H1 (cell line): ENCODE data around the gene SPATA19. TPM values are rescaled to one million over a fixed set of nuclear protein-coding genes. Genes with fewer than 3 reads are reported as not detected.

Experiments used
- CTCF ChIA-PET: fragments of 300-600 bp; sonication (Branson Sonifier 250); formaldehyde crosslinking; loops from one replicate; lab custom pipeline; 2021; ENCODE audit not compliant: partially characterized antibody; lab: Charles Lee
- POLR2A ChIA-PET: fragments of 300-600 bp; sonication (Branson Sonifier 250); formaldehyde crosslinking; loops from one replicate; lab custom pipeline; 2021; ENCODE audit warnings: inconsistent platforms; ENCODE audit not compliant: partially characterized antibody; lab: Charles Lee
- DNase-seq, 2 experiments: peaks; one replicate each; pipeline versions ENCODE4 v3.0.0 to v3.0.0-alpha.2; 2010 to 2022; ENCODE audit warnings: low spot score in 2 of 2, low read depth in 1 of 2, mixed read lengths in 1 of 2
- FAIRE-seq: peaks from 2 replicates; lab custom pipeline; 2011; peaks lifted over from hg19 to GRCh38; lab: Jason Lieb, UNC
- H2AFZ ChIP-seq: 2 replicates; pipeline ENCODE4 v1.8.1; 2012; ENCODE audit warnings: low read length, inconsistent platforms
- H2AK5ac ChIP-seq: 2 replicates; pipeline ENCODE4 v1.6.1; 2013; ENCODE audit warnings: low read depth, low read length
- H2BK120ac ChIP-seq: replicated peaks from 2 replicates; pipeline ENCODE3; 2013; ENCODE audit warnings: low read depth, low read length, inconsistent platforms
- H2BK12ac ChIP-seq: 2 replicates; pipeline ENCODE4 v1.6.1; 2013; ENCODE audit warnings: low read depth, low read length
- H2BK15ac ChIP-seq: 2 replicates; pipeline ENCODE4 v1.6.1; 2013; ENCODE audit warnings: low read length
- H2BK20ac ChIP-seq: 2 replicates; pipeline ENCODE4 v1.6.1; 2013; ENCODE audit warnings: low read length
- H2BK5ac ChIP-seq: 2 replicates; pipeline ENCODE4 v1.6.1; 2013; ENCODE audit warnings: low read depth, low read length
- H3K14ac ChIP-seq: 2 replicates; pipeline ENCODE4 v1.6.1; 2013; ENCODE audit warnings: inconsistent platforms; ENCODE audit not compliant: insufficient read length
- H3K18ac ChIP-seq: 2 replicates; pipeline ENCODE4 v1.6.1; 2013; ENCODE audit warnings: low read length; ENCODE audit errors: extremely low read depth
- H3K23ac ChIP-seq: 2 replicates; pipeline ENCODE4 v1.6.1; 2013; ENCODE audit warnings: inconsistent platforms; ENCODE audit not compliant: insufficient read length
- H3K23me2 ChIP-seq: 2 replicates; pipeline ENCODE4 v1.6.1; 2013; ENCODE audit warnings: low read depth, low read length
- H3K27ac ChIP-seq: 2 replicates; pipeline ENCODE4 v1.6.1; 2011; ENCODE audit warnings: low read depth, low read length, inconsistent platforms
- H3K27me3 ChIP-seq, 4 experiments: replicated peaks in 1 of 4; 1 replicate in 1 of 4; 2 replicates in 3 of 4; pipeline versions ENCODE4 v1.6.1 to v1.8.1; 2011 to 2013; ENCODE audit warnings: low read length in 3 of 4, mild to moderate bottlenecking in 3 of 4, inconsistent platforms in 2 of 4, mixed read lengths in 2 of 4, moderate library complexity in 1 of 4; ENCODE audit not compliant: control insufficient read depth in 3 of 4, insufficient read depth in 3 of 4; ENCODE audit errors: extremely low read depth in 1 of 4
- H3K36me3 ChIP-seq, 4 experiments: 2 replicates each; pipeline versions ENCODE4 v1.6.1 to v1.8.1; 2011 to 2013; ENCODE audit warnings: mild to moderate bottlenecking in 4 of 4, low read length in 3 of 4, moderate library complexity in 2 of 4, control low read depth in 1 of 4, inconsistent platforms in 1 of 4; ENCODE audit not compliant: insufficient read depth in 4 of 4, control insufficient read depth in 2 of 4
- H3K4ac ChIP-seq: replicated peaks from 2 replicates; pipeline ENCODE3; 2013; ENCODE audit warnings: low read length, low read depth, mixed read lengths, inconsistent platforms; ENCODE audit not compliant: insufficient read length
- H3K4me1 ChIP-seq, 4 experiments: replicated peaks in 1 of 4; 1 replicate in 1 of 4; 2 replicates in 3 of 4; pipeline versions ENCODE4 v1.6.1 to v1.8.1; 2011 to 2013; ENCODE audit warnings: low read length in 3 of 4, inconsistent platforms in 2 of 4, mixed read lengths in 1 of 4; ENCODE audit not compliant: insufficient read depth in 4 of 4, control insufficient read depth in 3 of 4
- H3K4me2 ChIP-seq, 2 experiments: 2 replicates each; pipeline versions ENCODE4 v1.6.1 to v1.8.1; 2011 to 2013; ENCODE audit warnings: low read depth in 2 of 2, low read length in 2 of 2, control low read depth in 1 of 2, inconsistent platforms in 1 of 2, mild to moderate bottlenecking in 1 of 2; ENCODE audit not compliant: insufficient read depth in 1 of 2
- H3K4me3 ChIP-seq, 4 experiments: fragments of 200-600, 300-600 bp in 1 of 4; sonication (generic), shearing (Covaris generic), sonication (Bioruptor Twin) in 1 of 4; 2 replicates each; pipeline versions ENCODE4 v1.5.1 to v1.8.1; 2011 to 2016; ENCODE audit warnings: low read length in 4 of 4, low read depth in 3 of 4, control low read depth in 2 of 4, inconsistent platforms in 2 of 4, mild to moderate bottlenecking in 2 of 4, mixed read lengths in 1 of 4, moderate library complexity in 1 of 4; ENCODE audit not compliant: insufficient read depth in 2 of 4; ENCODE audit errors: extremely low read depth in 1 of 4
- H3K56ac ChIP-seq: replicated peaks from 2 replicates; pipeline ENCODE3; 2013; ENCODE audit warnings: low read depth, mild to moderate bottlenecking, mixed read lengths, low read length, inconsistent platforms; ENCODE audit not compliant: insufficient read length
- H3K79me1 ChIP-seq: 2 replicates; pipeline ENCODE4 v1.6.1; 2013; ENCODE audit warnings: low read depth, low read length, control low read depth
- H3K79me2 ChIP-seq, 2 experiments: 2 replicates each; pipeline versions ENCODE4 v1.6.1 to v1.8.1; 2012 to 2013; ENCODE audit warnings: low read length in 2 of 2, mild to moderate bottlenecking in 2 of 2, inconsistent platforms in 1 of 2; ENCODE audit not compliant: insufficient read depth in 2 of 2, control insufficient read depth in 1 of 2
- H3K9ac ChIP-seq, 4 experiments: replicated peaks in 1 of 4; 1 replicate in 1 of 4; 2 replicates in 3 of 4; pipeline versions ENCODE4 v1.6.1 to v1.8.1; 2011 to 2013; ENCODE audit warnings: low read depth in 3 of 4, low read length in 3 of 4, control low read depth in 2 of 4, mild to moderate bottlenecking in 2 of 4, moderate library complexity in 2 of 4, inconsistent platforms in 1 of 4; ENCODE audit errors: extremely low read depth in 1 of 4
- H3K9me3 ChIP-seq, 2 experiments: 2 replicates each; pipeline versions ENCODE4 v1.6.1 to v1.8.1; 2012 to 2013; ENCODE audit warnings: mild to moderate bottlenecking in 2 of 2, moderate library complexity in 2 of 2, control low read depth in 1 of 2, inconsistent platforms in 1 of 2, low read depth in 1 of 2, low read length in 1 of 2, mixed read lengths in 1 of 2; ENCODE audit not compliant: insufficient read depth in 2 of 2
- H4K20me1 ChIP-seq, 2 experiments: replicated peaks in 1 of 2; 2 replicates each; pipeline versions ENCODE3 to v1.8.1; 2011 to 2013; ENCODE audit warnings: inconsistent platforms in 2 of 2, low read length in 2 of 2, mild to moderate bottlenecking in 1 of 2; ENCODE audit not compliant: insufficient read depth in 2 of 2, control insufficient read depth in 1 of 2
- H4K5ac ChIP-seq: 2 replicates; pipeline ENCODE4 v1.6.1; 2013; ENCODE audit warnings: low read length, low read depth, mixed read lengths, inconsistent platforms; ENCODE audit not compliant: insufficient read length
- H4K8ac ChIP-seq: 2 replicates; pipeline ENCODE4 v1.8.0; 2013; ENCODE audit warnings: mild to moderate bottlenecking, moderate library complexity, low read length, inconsistent platforms; ENCODE audit not compliant: insufficient read depth; ENCODE audit errors: extremely low read depth
- H4K91ac ChIP-seq: replicated peaks from 2 replicates; pipeline ENCODE3; 2013; ENCODE audit warnings: low read length, mixed read lengths, inconsistent platforms; ENCODE audit not compliant: insufficient read length
- CTCF ChIP-seq, 3 experiments: IDR thresholded peaks; 1 replicate in 2 of 3; 2 replicates in 1 of 3; pipeline versions ENCODE4 v1.5.1 to v1.6.1; 2011; ENCODE audit warnings: low read length in 3 of 3, mild to moderate bottlenecking in 3 of 3, inconsistent platforms in 2 of 3, low read depth in 1 of 3, moderate library complexity in 1 of 3; ENCODE audit not compliant: insufficient read depth in 1 of 3; ENCODE audit errors: control extremely low read depth in 1 of 3
- RBBP5 ChIP-seq: IDR thresholded peaks from 2 replicates; pipeline ENCODE4 v1.7.1; 2012; ENCODE audit warnings: low read depth, mild to moderate bottlenecking, inconsistent platforms, low read length, moderate library complexity, borderline replicate concordance
- WGBS, 2 experiments: shearing (Covaris generic) in 1 of 2; methylation state at CpG; one replicate each; pipeline versions ENCODE4 v1.1.6 to v1.1.7; 2013 to 2015; ENCODE audit warnings: low lambda C conversion rate in 2 of 2, mixed read lengths in 2 of 2, inconsistent platforms in 1 of 2, low coverage in 1 of 2, missing lambda C conversion rate in 1 of 2; ENCODE audit not compliant: insufficient replicate concordance in 2 of 2, insufficient coverage in 1 of 2, insufficient read length in 1 of 2; ENCODE audit errors: extremely low coverage in 1 of 2, missing lambda C conversion rate in 1 of 2; 5-methylcytosine and 5-hydroxymethylcytosine counted together
- polyA plus RNA-seq, 7 experiments: library from polyadenylated mRNA; depleted of rRNA in 3 of 7; stranded (reverse) in 5 of 7; unstranded in 2 of 7; fragments of >200 nt in 5 of 7; fragments of 200-250 nt in 2 of 7; gene quantifications; 1 replicate in 5 of 7; 2 replicates in 1 of 7; 4 replicates in 1 of 7; pipeline versions ENCODE4 v1.2.1 to v1.2.3, GENCODE V29; 2011 to 2013; ENCODE audit warnings: missing spikeins in 2 of 7, mixed read lengths in 2 of 7
- total RNA-seq: library from RNA; stranded (reverse); fragmentation: NEBNext Ultra II Directional; extraction: Animal tissue kit (Norgen Biotek cat#: 25700); gene quantifications from 2 replicates; pipeline ENCODE4 v1.2.1, GENCODE V29; 2021

The SPATA19 gene
- total and polyA plus RNA-seq, 2 of the 8 experiments (the other 6 are each of a cell fraction or from before 2014, with no cell fraction given), result not detected

GRCh38 chr11:133824593-133824992 is 20.7 kb downstream of the SPATA19 start:
- Histone ChIP-seq H3K23ac (no peak overlapping the region), H3K14ac (no peak overlapping the region), H3K79me1 (no peaks in the 10 kb centered on the region), H3K9me3 (no peaks in the 10 kb centered on the region), H2BK120ac (no peak overlapping the region), H2BK12ac (no peak overlapping the region), H3K4me1 (peaks cover 0 to 2% (median 0%) of the 10 kb centered on the region in 4 experiments; a peak in 1 of 7 replicates)
- POLR2A ChIA-PET, result no interaction called here
- TF ChIP-seq RBBP5 (no peak), CTCF (IDR thresholded peaks at IDR 0.05; ENCODE audit: control extremely low read depth in 1 of 3, insufficient read depth in 1 of 3, low read depth in 1 of 3, low read length in 3 of 3) (peak in 2 of 3 experiments; percentile 11 to 23; a peak in 1 of 4 replicates)
- TF ChIP-seq, all 59 proteins: peak for 1
- H4K91ac ChIP-seq, result no peak overlapping the region
- no peak overlapping the region for H3K4ac ChIP-seq
- H4K20me1 ChIP-seq, result no peaks in the 10 kb centered on the region
- no peak overlapping the region for H3K56ac ChIP-seq
- WGBS, 2 experiments, result 90% methylated on average over 9 of the region's 9 CpGs; no CpG with 5 or more reads in 1 of the 2 experiments
- H2AFZ ChIP-seq, result no peak overlapping the region
- no peaks in the 10 kb centered on the region for H3K79me2 ChIP-seq
- H3K4me3 ChIP-seq, result no peak overlapping the region
- no peak overlapping the region for H2BK20ac ChIP-seq
- no peak overlapping the region for H2BK15ac ChIP-seq
- no peak overlapping the region for H3K27ac ChIP-seq
- CTCF ChIA-PET, result interaction anchor here (0.6 to 2.7 kb wide), 12 partner anchors 10 to 1376 kb away, joined by 3 to 16 read pairs (median 4); no protein-coding TSS in a partner anchor
- no peak overlapping the region for H3K18ac ChIP-seq
- H4K5ac ChIP-seq, result no peak overlapping the region
- peak in 1 of 2 experiments; percentile 40 for DNase-seq
- H3K4me2 ChIP-seq, result no peak overlapping the region
- no peaks in the 10 kb centered on the region for H3K36me3 ChIP-seq
- no peak overlapping the region for H2BK5ac ChIP-seq
- FAIRE-seq, result no peak
- no peak overlapping the region; a peak in 1 of 7 replicates for H3K9ac ChIP-seq
- H3K27me3 ChIP-seq, result no peaks in the 10 kb centered on the region; a peak in 1 of 7 replicates
- H4K8ac ChIP-seq, result no peak overlapping the region
- H3K23me2 ChIP-seq, result no peaks in the 10 kb centered on the region; the same call in 1 of the 2 replicates
- no peak overlapping the region for H2AK5ac ChIP-seq
